Smooth muscle cell (in vitro differentiated cells): ENCODE measurements around the gene HIP1R. TPM values are rescaled to one million over a fixed set of nuclear protein-coding genes. Genes with fewer than 3 reads are reported as not detected.
"Not testable (repeated sequence)": the region's sequence is repeated elsewhere in the genome, so short reads cannot be mapped to it uniquely, and the experiment has no call there.

Experiments
- DNase-seq: peaks from one replicate; lab custom pipeline; 2025; ENCODE audit not compliant: unreplicated experiment; lab: John Stamatoyannopoulos, UW
- H2AFZ ChIP-seq: fragments of 200-600 bp; sonication (generic); 2 replicates; pipeline ENCODE4 v1.6.0; 2016; ENCODE audit warnings: antibody characterized with exemption, low read depth, mild to moderate bottlenecking
- H3F3A ChIP-seq: fragments of 200-600 bp; sonication (generic); 2 replicates; pipeline ENCODE4 v1.6.0; 2017; ENCODE audit warnings: antibody characterized with exemption, low read depth
- H3K27ac ChIP-seq: fragments of 200-600 bp; sonication (generic); 2 replicates; pipeline ENCODE4 v1.5.1; 2016; ENCODE audit warnings: low read depth, mild to moderate bottlenecking
- H3K27me3 ChIP-seq: fragments of 200-600 bp; sonication (generic); 2 replicates; pipeline ENCODE4 v1.6.1; 2016; ENCODE audit warnings: low read depth, mild to moderate bottlenecking
- H3K36me3 ChIP-seq: fragments of 200-600 bp; sonication (generic); 2 replicates; pipeline ENCODE4 v1.5.1; 2016; ENCODE audit warnings: low read depth
- H3K4me1 ChIP-seq: fragments of 200-600 bp; sonication (generic); 2 replicates; pipeline ENCODE4 v1.5.1; 2016; ENCODE audit warnings: low read depth
- H3K4me2 ChIP-seq: fragments of 200-600 bp; sonication (generic); 2 replicates; pipeline ENCODE4 v1.6.0; 2016; ENCODE audit warnings: mild to moderate bottlenecking
- H3K4me3 ChIP-seq: fragments of 200-600 bp; sonication (generic); 2 replicates; pipeline ENCODE4 v1.5.1; 2016; ENCODE audit warnings: mild to moderate bottlenecking
- H3K79me2 ChIP-seq: fragments of 200-600 bp; sonication (generic); 2 replicates; pipeline ENCODE4 v1.6.0; 2016; ENCODE audit warnings: low read depth, mild to moderate bottlenecking
- H3K9ac ChIP-seq: fragments of 200-600 bp; sonication (generic); 2 replicates; pipeline ENCODE4 v1.6.0; 2016; ENCODE audit warnings: low read depth
- H3K9me3 ChIP-seq: fragments of 200-600 bp; sonication (generic); replicated peaks from 2 replicates; pipeline ENCODE4 v1.5.1; 2016; ENCODE audit warnings: low read depth
- H4K20me1 ChIP-seq: fragments of 200-600 bp; sonication (generic); 2 replicates; pipeline ENCODE4 v1.6.0; 2016; ENCODE audit warnings: low read depth
- WGBS: methylation state at CpG from one replicate; pipeline ENCODE4 v1.1.7; 2016; ENCODE audit warnings: low lambda C conversion rate; 5-methylcytosine and 5-hydroxymethylcytosine counted together
- polyA plus RNA-seq: library from polyadenylated mRNA; unstranded; fragments of >200 nt; fragmentation: Nextera tagmentation; extraction: Ambion mirVana; gene quantifications from 2 replicates; pipeline ENCODE4 v1.2.1, GENCODE V29; 2016
- total RNA-seq: library from RNA; depleted of rRNA; stranded (reverse); fragments of >200 nt; gene quantifications from 2 replicates; pipeline ENCODE4 v1.2.3, GENCODE V29; 2014
- TF ChIP-seq, protein P1 (sequence below): fragments of 200-600 bp; sonication (generic); IDR thresholded peaks from 2 replicates; pipeline ENCODE4 v1.5.1; 2017; ENCODE audit warnings: borderline replicate concordance, mild to moderate bottlenecking, antibody characterized with exemption; ENCODE audit not compliant: insufficient read depth, poor library complexity, severe bottlenecking

Gene HIP1R
- total and polyA plus RNA-seq, 2 experiments from 2014 or later = 6.0 to 27.8 TPM

DNA sequence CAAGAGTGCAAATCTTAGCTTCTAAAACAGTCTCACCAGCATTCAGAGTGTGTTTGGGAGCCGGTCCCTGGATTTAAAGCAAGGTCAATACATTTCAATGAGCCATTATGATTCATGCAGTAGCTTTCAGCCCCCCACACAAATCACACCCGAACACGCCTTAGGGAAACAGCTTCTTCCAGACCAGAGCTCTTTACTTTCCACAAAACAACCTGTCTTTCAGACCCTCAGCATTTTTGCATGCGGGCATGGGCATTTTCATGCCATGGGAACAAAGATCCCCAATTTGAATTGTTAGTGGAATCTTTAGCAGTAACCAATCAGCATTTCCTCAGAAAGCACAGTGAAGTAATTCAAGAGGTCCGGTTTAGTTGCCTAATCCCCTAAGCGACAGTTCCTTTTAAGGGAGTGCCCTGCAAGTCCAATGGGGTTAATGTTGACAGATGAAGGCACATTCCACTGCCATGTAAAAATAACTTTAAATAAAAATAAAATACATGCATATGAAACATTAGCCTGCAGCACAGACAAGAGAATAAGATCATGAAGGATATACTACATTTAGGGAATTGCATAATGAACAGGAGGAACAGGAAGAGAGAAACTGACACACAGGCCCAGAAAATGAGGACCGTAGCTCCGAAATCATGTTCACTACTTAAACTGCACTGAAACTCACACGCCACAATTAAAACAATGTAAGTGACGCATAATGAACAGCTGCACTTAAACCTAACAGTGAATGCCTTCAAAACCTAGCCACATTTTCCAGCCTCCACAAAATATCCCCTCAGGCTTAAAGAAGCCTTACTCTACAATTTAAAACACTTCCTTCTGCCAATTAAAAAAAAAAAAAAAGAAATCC lies 56.6 kb downstream of the HIP1R start:
- H3K9me3 ChIP-seq = no peaks in the 10 kb centered on the region
- DNase-seq = no peak

GRCh38 chr12:122892724-122893123 lies 57.5 kb downstream of the HIP1R start:
- 97% methylated on average over 9 of the region's 9 CpGs for WGBS
- H3K9me3 ChIP-seq, H3K4me3 ChIP-seq, H2AFZ ChIP-seq, DNase-seq, H3K27me3 ChIP-seq, H3K9ac ChIP-seq, H3K36me3 ChIP-seq: not testable (repeated sequence)
- H3K79me2 ChIP-seq = peaks cover 73% of the 10 kb centered on the region
- peak overlapping the region; percentile 90 for H3K27ac ChIP-seq
- H3F3A ChIP-seq = peaks cover 46% of the 10 kb centered on the region
- H4K20me1 ChIP-seq = peaks cover 74% of the 10 kb centered on the region
- peak overlapping the region; percentile 81 for H3K4me2 ChIP-seq
- peaks cover 44% of the 10 kb centered on the region for H3K4me1 ChIP-seq

More for the DNA sequence above, 56.6 kb downstream of the HIP1R start:
- TF ChIP-seq, protein P1, sequence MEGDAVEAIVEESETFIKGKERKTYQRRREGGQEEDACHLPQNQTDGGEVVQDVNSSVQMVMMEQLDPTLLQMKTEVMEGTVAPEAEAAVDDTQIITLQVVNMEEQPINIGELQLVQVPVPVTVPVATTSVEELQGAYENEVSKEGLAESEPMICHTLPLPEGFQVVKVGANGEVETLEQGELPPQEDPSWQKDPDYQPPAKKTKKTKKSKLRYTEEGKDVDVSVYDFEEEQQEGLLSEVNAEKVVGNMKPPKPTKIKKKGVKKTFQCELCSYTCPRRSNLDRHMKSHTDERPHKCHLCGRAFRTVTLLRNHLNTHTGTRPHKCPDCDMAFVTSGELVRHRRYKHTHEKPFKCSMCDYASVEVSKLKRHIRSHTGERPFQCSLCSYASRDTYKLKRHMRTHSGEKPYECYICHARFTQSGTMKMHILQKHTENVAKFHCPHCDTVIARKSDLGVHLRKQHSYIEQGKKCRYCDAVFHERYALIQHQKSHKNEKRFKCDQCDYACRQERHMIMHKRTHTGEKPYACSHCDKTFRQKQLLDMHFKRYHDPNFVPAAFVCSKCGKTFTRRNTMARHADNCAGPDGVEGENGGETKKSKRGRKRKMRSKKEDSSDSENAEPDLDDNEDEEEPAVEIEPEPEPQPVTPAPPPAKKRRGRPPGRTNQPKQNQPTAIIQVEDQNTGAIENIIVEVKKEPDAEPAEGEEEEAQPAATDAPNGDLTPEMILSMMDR = no peak
- Histone ChIP-seq H3K79me2 (peaks cover 74% of the 10 kb centered on the region), H3K27me3 (no peaks in the 10 kb centered on the region), H3K4me3 (peak overlapping the region; percentile 34), H3K27ac (peak overlapping the region; percentile 90), H3K9ac (peak overlapping the region; percentile 65), H3K4me2 (peak overlapping the region; percentile 81), H4K20me1 (peaks cover 82% of the 10 kb centered on the region), H3K4me1 (peaks cover 52% of the 10 kb centered on the region), H3K36me3 (no peaks in the 10 kb centered on the region), H2AFZ (no peak overlapping the region), H3F3A (peaks cover 44% of the 10 kb centered on the region)
- 3% methylated on average over 10 of the region's 10 CpGs for WGBS

- TF ChIP-seq, protein P1 = no peak
- Histone ChIP-seq H3F3A (peaks cover 43% of the 10 kb centered on the region), H3K4me3 (peak overlapping the region; percentile 92), H3K9me3 (no peaks in the 10 kb centered on the region), H3K36me3 (no peaks in the 10 kb centered on the region), H4K20me1 (peaks cover 67% of the 10 kb centered on the region), H3K4me2 (peak overlapping the region; percentile 93), H3K4me1 (peaks cover 37% of the 10 kb centered on the region), H3K27me3 (no peaks in the 10 kb centered on the region), H3K9ac (no peak overlapping the region), H3K79me2 (peaks cover 65% of the 10 kb centered on the region), H2AFZ (no peak overlapping the region), H3K27ac (peak overlapping the region; percentile 38)
- no peak for DNase-seq
- WGBS = 92% methylated on average over 7 of the region's 7 CpGs
Measured at GRCh38 chr12:122893208-122894153, 58.2 kb downstream of the HIP1R start.
